PC-3 (cell line): Measurements from ENCODE around the gene DEFB113. TPM values are rescaled to one million over a fixed set of nuclear protein-coding genes. Genes with fewer than 3 reads are reported as not detected.

Experiments used
- ATAC-seq: fragments of 200-7000 bp; cut with Tn5 transposase; 2 replicates; pipeline ENCODE4 v1.9.1; 2020; ENCODE audit warnings: mild to moderate bottlenecking, moderate library complexity
- BruUV-seq: library from RNA; stranded (reverse); fragments of 400-500 nt; replicated peaks from 2 replicates; lab custom pipeline; 2021; lab: Mats Ljungman, UMichigan
- CTCF ChIA-PET: fragments of 300-600 bp; sonication (Branson Sonifier 250); formaldehyde crosslinking; loops from one replicate; lab custom pipeline; 2022; ENCODE audit warnings: antibody characterized with exemption; lab: Charles Lee
- POLR2A ChIA-PET: fragments of 300-600 bp; sonication (Branson Sonifier 250); formaldehyde crosslinking; loops from one replicate; lab custom pipeline; 2022; ENCODE audit warnings: antibody characterized with exemption; ENCODE audit not compliant: unreplicated experiment; lab: Charles Lee
- DNase-seq: peaks from one replicate; pipeline ENCODE4 v3.0.0-alpha.2; 2015
- H2AFZ ChIP-seq: fragments of 300-600 bp; sonication (generic); 2 replicates; pipeline ENCODE4 v1.6.0; 2016; ENCODE audit warnings: antibody characterized with exemption, low read length
- H3F3A ChIP-seq: fragments of 300-600 bp; sonication (generic); one replicate; pipeline ENCODE4 v1.6.0; 2017; ENCODE audit warnings: antibody characterized with exemption, low read length, control low read depth, mild to moderate bottlenecking; ENCODE audit not compliant: unreplicated experiment
- H3K27ac ChIP-seq: fragments of 300-600 bp; sonication (generic); 2 replicates; pipeline ENCODE4 v1.5.1; 2016; ENCODE audit warnings: mild to moderate bottlenecking, low read length
- H3K27me3 ChIP-seq: fragments of 300-600 bp; sonication (generic); 2 replicates; pipeline ENCODE4 v1.6.1; 2016; ENCODE audit warnings: low read length, mixed read lengths
- H3K36me3 ChIP-seq: fragments of 300-600 bp; sonication (generic); 2 replicates; pipeline ENCODE4 v1.6.1; 2016; ENCODE audit warnings: low read depth, mixed run types, low read length, mixed read lengths
- H3K4me1 ChIP-seq: fragments of 300-600 bp; sonication (generic); 2 replicates; pipeline ENCODE4 v1.5.1; 2016; ENCODE audit warnings: low read length; ENCODE audit not compliant: insufficient read depth
- H3K4me2 ChIP-seq: fragments of 300-600 bp; sonication (generic); 2 replicates; pipeline ENCODE4 v1.6.0; 2016; ENCODE audit warnings: low read length
- H3K4me3 ChIP-seq: fragments of 300-600 bp; sonication (generic); 2 replicates; pipeline ENCODE4 v1.5.1; 2016; ENCODE audit warnings: mild to moderate bottlenecking, low read length, mixed read lengths
- H3K79me2 ChIP-seq: fragments of 300-600 bp; sonication (generic); 2 replicates; pipeline ENCODE4 v1.6.1; 2017; ENCODE audit warnings: low read length, mixed read lengths
- H3K9ac ChIP-seq: fragments of 300-600 bp; sonication (generic); 2 replicates; pipeline ENCODE4 v1.6.0; 2016; ENCODE audit warnings: mild to moderate bottlenecking, low read length
- H3K9me2 ChIP-seq: fragments of 300-600 bp; sonication (generic); replicated peaks from 2 replicates; pipeline ENCODE4 v1.6.1; 2016; ENCODE audit warnings: mixed run types, low read length, mixed read lengths
- H3K9me3 ChIP-seq: fragments of 300-600 bp; sonication (generic); 2 replicates; pipeline ENCODE4 v1.6.1; 2016; ENCODE audit warnings: low read length, mixed read lengths
- H4K20me1 ChIP-seq: fragments of 300-600 bp; sonication (generic); 2 replicates; pipeline ENCODE4 v1.6.1; 2016; ENCODE audit warnings: low read length, mixed read lengths
- CTCF ChIP-seq: fragments of 300-600 bp; sonication (generic); conservative IDR thresholded peaks from 2 replicates; pipeline ENCODE4 v1.5.1; 2017; ENCODE audit warnings: antibody characterized with exemption, low read depth, mild to moderate bottlenecking, low read length
- EZH2 ChIP-seq: fragments of 300-600 bp; sonication (generic); IDR thresholded peaks from one replicate; pipeline ENCODE4 v1.6.1; 2017; ENCODE audit warnings: antibody characterized with exemption, mild to moderate bottlenecking, low read length; ENCODE audit not compliant: unreplicated experiment
- EZH2phosphoT487 ChIP-seq: fragments of 300-600 bp; sonication (generic); IDR thresholded peaks from 2 replicates; pipeline ENCODE4 v1.6.1; 2018; ENCODE audit warnings: mild to moderate bottlenecking, antibody characterized with exemption, low read length, borderline replicate concordance
- intact Hi-C: fragments of 100-400 bp; cut with micrococcal nuclease; formaldehyde crosslinking; loops from 2 replicates; pipeline ENCODE4 v1.9.0; 2023
- total RNA-seq: library from RNA; depleted of rRNA; stranded (reverse); fragments of >200 nt; gene quantifications from 2 replicates; pipeline ENCODE4 v1.2.3, GENCODE V29; 2014

The DEFB113 gene
- total RNA-seq, 1 experiment from 2014 or later = not detected

- ATAC-seq = no peak
- no peaks in the 10 kb centered on the region for H3K4me1 ChIP-seq
- H3K4me3 ChIP-seq = no peak overlapping the region
- no peak for DNase-seq
- H3F3A ChIP-seq = no peaks in the 10 kb centered on the region
- ChIA-PET POLR2A (no interaction called here), CTCF (no interaction called here)
- no peak overlapping the region for H2AFZ ChIP-seq
- H3K27me3 ChIP-seq = peaks cover 12% of the 10 kb centered on the region; the same call in 1 of the 2 replicates
- no peak overlapping the region for H3K27ac ChIP-seq
- H3K9me3 ChIP-seq = no peaks in the 10 kb centered on the region
- H3K4me2 ChIP-seq = no peak overlapping the region
- H3K36me3 ChIP-seq = no peaks in the 10 kb centered on the region
- H4K20me1 ChIP-seq = no peaks in the 10 kb centered on the region
- no peak overlapping the region for H3K9ac ChIP-seq
- H3K79me2 ChIP-seq = no peaks in the 10 kb centered on the region
- no TSS peak for BruUV-seq
- H3K9me2 ChIP-seq = no peaks in the 10 kb centered on the region
- intact Hi-C loops = no loop called here
- no peak for TF ChIP-seq CTCF
- no peak for TF ChIP-seq EZH2
Measured at GRCh38 chr6:49955847-49956246, 13.6 kb downstream of the DEFB113 start.

- Histone ChIP-seq H3K9me3 (no peaks in the 10 kb centered on the region), H3K27ac (no peak overlapping the region), H3F3A (no peaks in the 10 kb centered on the region), H3K36me3 (no peaks in the 10 kb centered on the region), H3K4me3 (no peak overlapping the region), H3K27me3 (peaks cover 12% of the 10 kb centered on the region; the same call in 1 of the 2 replicates), H4K20me1 (no peaks in the 10 kb centered on the region), H2AFZ (no peak overlapping the region), H3K4me2 (no peak overlapping the region), H3K79me2 (no peaks in the 10 kb centered on the region), H3K9me2 (no peaks in the 10 kb centered on the region), H3K4me1 (no peaks in the 10 kb centered on the region), H3K9ac (no peak overlapping the region)
- no TSS peak for BruUV-seq
- ChIA-PET CTCF (no interaction called here), POLR2A (no interaction called here)
- intact Hi-C loops = no loop called here
- no peak for TF ChIP-seq CTCF
- TF ChIP-seq EZH2 = no peak
- no peak for TF ChIP-seq EZH2phosphoT487
- ATAC-seq (no peak), DNase-seq (no peak)
Measured at GRCh38 chr6:49951926-49952325, 17.5 kb downstream of the DEFB113 start.

- no peak for TF ChIP-seq EZH2
- no peak for TF ChIP-seq CTCF
- no peak for TF ChIP-seq EZH2phosphoT487
- Histone ChIP-seq H3F3A (no peaks in the 10 kb centered on the region), H3K9ac (no peak overlapping the region), H2AFZ (no peak overlapping the region), H3K79me2 (no peaks in the 10 kb centered on the region), H3K9me3 (no peaks in the 10 kb centered on the region), H3K27ac (no peak overlapping the region), H3K36me3 (no peaks in the 10 kb centered on the region), H3K27me3 (peaks cover 13% of the 10 kb centered on the region; the same call in 1 of the 2 replicates), H3K9me2 (no peaks in the 10 kb centered on the region), H3K4me3 (no peak overlapping the region), H3K4me1 (no peaks in the 10 kb centered on the region), H4K20me1 (no peaks in the 10 kb centered on the region), H3K4me2 (no peak overlapping the region)
- intact Hi-C loops = no loop called here
- no peak for ATAC-seq
- DNase-seq = no peak
- CTCF ChIA-PET = no interaction called here
- POLR2A ChIA-PET = no interaction called here
- BruUV-seq = no TSS peak
Measured at GRCh38 chr6:49950415-49950751, 19.0 kb downstream of the DEFB113 start.
